ENCODE data around the gene YRDC. TPM values are rescaled to one million over a fixed set of nuclear protein-coding genes. Genes with fewer than 3 reads are reported as not detected.
"Not testable (repeated sequence)": the region's sequence is repeated elsewhere in the genome, so short reads cannot be mapped to it uniquely, and the experiment has no call there.

YRDC gene
- total RNA-seq, 1 donor: 8.9 TPM

DNA sequence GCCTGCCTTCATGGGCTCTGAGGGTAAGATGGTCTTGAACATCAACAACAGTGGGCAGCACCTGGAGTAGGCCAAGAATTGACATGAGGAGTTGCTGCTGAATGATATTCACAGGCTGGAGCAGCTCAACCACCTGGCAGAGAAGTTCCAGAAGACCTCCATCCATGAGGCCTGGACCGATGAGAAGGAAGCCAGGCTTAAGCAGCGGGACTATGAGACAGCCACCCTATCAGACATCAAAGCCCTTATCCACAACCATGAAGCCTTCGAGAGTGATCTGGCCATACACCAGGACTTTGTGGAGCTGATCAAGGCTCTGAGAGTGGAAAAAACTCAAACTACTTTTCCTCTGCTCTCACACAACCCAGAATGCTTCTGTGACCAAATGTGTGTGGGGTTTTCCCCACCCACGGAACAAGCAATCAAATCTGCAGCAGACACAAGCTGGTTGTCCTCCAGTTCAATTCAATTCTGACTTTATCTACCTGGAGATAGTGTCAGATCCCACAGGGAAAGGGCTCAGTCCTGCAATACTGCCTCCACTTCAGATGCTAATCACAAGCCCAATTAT is 31.0 kb downstream of the YRDC start:
- no peak overlapping the region for H3K4me3 ChIP-seq (ENCODE audit: low read depth, low read length)
- TF ChIP-seq, protein P1, sequence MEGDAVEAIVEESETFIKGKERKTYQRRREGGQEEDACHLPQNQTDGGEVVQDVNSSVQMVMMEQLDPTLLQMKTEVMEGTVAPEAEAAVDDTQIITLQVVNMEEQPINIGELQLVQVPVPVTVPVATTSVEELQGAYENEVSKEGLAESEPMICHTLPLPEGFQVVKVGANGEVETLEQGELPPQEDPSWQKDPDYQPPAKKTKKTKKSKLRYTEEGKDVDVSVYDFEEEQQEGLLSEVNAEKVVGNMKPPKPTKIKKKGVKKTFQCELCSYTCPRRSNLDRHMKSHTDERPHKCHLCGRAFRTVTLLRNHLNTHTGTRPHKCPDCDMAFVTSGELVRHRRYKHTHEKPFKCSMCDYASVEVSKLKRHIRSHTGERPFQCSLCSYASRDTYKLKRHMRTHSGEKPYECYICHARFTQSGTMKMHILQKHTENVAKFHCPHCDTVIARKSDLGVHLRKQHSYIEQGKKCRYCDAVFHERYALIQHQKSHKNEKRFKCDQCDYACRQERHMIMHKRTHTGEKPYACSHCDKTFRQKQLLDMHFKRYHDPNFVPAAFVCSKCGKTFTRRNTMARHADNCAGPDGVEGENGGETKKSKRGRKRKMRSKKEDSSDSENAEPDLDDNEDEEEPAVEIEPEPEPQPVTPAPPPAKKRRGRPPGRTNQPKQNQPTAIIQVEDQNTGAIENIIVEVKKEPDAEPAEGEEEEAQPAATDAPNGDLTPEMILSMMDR (IDR thresholded peaks at IDR 0.05; ENCODE audit: insufficient read depth, low read length): no peak
- no peak for DNase-seq (ENCODE audit: low read depth)

DNA sequence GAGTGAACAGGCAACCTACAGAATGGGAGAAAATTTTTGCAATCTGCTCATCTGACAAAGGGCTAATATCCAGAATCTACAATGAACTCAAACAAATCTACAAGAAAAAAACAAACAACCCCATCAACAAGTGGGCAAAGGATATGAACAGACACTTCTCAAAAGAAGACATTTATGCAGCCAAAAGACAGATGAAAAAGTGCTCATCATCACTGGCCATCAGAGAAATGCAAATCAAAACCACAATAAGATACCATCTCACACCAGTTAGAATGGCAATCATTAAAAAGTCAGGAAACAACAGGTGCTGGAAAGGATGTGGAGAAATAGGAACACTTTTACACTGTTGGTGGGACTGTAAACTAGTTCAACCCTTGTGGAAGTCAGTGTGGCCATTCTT is 36.6 kb downstream of the YRDC start:
- not testable (repeated sequence) for DNase-seq (ENCODE audit: low read depth); H3K4me3 ChIP-seq (ENCODE audit: low read depth, low read length)

DNA sequence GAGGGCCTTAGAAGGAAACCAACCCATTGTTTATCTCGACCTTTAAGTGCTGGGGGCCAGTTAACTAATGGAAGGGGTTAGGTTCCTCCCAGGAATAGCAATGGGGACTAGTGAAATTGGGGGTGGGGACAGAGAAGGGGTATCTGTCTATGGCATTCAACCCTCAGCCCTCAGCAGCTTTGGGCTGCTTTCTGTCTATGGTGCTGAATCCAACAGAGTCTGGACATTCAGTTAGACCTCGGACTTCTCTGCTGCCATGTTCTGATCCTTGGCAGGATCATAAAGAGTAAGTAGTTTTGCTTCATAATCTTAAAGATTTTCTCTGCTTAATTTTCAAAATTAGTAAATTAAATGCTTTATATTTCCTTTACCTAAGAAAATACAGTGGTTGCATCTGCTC is 40.5 kb downstream of the YRDC start:
- TF ChIP-seq, protein P1 (IDR thresholded peaks at IDR 0.05; ENCODE audit: insufficient read depth, low read length): no peak
- H3K4me3 ChIP-seq (ENCODE audit: low read depth, low read length): no peak overlapping the region
- DNase-seq (ENCODE audit: low read depth): no peak

DNA sequence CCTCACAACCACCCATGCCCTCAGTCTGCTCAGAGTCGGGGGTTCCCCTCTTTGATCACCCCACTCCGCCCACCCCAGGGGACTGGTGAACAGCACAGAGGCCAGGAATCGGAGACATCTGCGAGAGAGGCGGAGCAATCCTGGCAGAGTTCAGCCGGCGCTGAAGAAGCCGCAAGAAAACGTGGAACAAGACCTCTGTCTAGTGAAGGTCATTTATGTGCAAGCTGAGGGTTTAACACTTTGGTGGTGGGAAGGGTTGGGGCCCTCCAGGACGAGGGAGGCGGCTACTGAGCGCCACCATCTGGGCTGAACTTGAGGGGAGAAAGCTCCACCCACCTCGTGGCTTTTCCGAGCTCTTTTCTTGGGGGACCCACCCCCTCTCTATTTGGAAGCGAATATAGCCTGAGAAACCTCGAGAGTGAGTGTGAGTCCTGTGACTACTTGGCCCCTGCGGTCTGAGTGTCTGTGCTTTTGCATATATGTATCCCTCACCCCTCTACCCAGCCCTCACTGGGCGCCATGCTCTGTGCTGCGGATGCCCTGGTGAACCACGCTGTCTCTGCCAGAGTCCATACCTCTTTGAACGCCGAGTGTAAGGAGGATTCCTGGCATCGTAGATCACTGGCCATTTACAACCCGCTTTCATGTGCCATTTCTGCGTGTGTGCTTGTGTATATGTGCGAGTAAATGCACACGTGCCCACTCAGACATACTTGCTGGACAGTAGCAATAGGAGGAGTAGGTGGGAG is 41.9 kb downstream of the YRDC start:
- no peak overlapping the region for H3K4me3 ChIP-seq (ENCODE audit: low read depth, low read length)
- TF ChIP-seq, protein P1 (IDR thresholded peaks at IDR 0.05; ENCODE audit: insufficient read depth, low read length): no peak
- no peak for DNase-seq (ENCODE audit: low read depth)

DNA sequence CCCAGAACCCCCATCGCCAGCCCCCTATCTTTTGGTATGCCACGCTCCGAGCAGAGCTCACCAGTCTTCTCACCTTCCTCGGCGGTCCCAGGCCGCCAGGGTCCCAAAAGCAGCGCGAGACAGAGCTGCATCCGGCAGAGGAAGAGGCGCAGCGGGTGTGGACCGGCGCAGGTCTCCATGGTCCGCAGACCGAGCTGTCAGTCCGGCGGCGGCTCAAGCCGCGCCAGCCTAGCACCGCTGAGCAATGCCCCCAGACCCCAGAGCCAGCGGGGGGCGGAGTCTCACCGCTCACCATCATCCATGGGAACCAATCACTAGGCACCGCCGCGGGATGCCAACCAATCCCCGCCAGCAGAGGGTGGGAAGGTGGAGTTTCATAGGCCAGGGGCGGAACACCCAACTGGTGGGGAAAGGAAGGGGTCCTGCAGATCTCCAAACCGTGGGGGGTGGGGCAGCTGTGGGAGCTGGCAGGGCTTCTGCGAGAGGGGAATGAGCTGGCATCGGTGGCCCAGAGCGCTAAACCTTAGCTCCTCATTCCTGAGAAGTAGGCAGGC is 43.0 kb downstream of the YRDC start, which contains the start of gene EPHA10:
TSS of gene EPHA10 (minus strand) at position 233 of the 554 bp plus-strand sequence. CDS start at position 179, 54 bp downstream.
- TF ChIP-seq, protein P1 (IDR thresholded peaks at IDR 0.05; ENCODE audit: insufficient read depth, low read length): no peak
- DNase-seq (ENCODE audit: low read depth): no peak
- no peak within 1 kb of the TSS for H3K4me3 ChIP-seq (ENCODE audit: low read depth, low read length)

DNA sequence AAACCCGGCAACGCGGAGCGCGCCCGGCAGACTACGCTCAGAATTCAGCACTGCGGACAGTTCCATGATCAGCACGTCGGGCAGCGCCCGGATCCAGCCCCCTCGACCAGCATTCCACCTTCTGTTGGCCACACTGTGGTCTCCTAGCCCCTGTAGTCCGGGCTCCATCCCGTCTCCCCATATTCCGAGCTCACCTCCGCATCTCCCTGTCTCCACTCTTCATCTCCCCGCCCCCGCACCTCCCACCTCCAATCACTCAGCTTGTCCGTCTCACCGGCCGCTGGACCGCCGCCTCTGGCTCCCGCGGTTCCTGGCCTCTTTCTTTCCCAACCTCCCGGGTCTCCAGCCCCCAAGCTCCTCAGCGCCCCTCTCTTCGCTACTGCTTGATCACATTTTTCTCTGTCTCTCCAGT is 43.6 kb downstream of the YRDC start:
- TF ChIP-seq, protein P1 (IDR thresholded peaks at IDR 0.05; ENCODE audit: insufficient read depth, low read length): no peak
- no peak overlapping the region for H3K4me3 ChIP-seq (ENCODE audit: low read depth, low read length)
- peak; percentile 45 for DNase-seq (ENCODE audit: low read depth)

DNA sequence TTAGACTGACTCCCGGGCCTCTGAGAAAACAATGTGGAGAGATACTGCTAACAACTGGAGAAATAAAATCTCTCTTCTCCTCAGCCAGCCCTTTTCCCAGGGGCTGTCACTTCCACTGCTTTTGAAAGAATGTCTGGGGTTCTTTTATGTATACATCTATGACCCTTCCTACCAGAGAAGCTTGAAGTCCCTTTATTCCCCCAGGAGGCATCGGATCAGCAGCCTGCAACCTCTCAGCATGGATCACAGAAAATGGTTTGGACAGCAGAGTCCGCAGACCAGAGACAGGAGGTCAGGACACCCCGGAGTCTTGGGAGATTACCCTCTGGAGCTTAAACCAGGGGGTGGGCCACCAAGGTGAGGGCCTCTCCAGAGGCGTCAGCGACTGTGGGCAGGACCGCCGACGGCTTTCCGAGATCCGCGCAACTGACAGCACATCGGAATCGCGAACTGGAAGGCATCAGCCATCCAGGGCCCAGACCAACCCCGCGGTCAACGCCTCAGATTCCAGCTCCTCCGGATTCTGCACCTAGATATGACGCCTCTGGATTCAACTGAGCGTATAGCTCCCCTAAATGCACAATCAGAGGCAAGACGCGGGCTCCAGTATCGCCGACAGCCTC is 44.1 kb downstream of the YRDC start:
- no peak for DNase-seq (ENCODE audit: low read depth)
- TF ChIP-seq, protein P1 (IDR thresholded peaks at IDR 0.05; ENCODE audit: insufficient read depth, low read length): no peak
- H3K4me3 ChIP-seq (ENCODE audit: low read depth, low read length): no peak overlapping the region
